ENCODE measurements around the gene HSDL2.

Gene HSDL2

DNA sequence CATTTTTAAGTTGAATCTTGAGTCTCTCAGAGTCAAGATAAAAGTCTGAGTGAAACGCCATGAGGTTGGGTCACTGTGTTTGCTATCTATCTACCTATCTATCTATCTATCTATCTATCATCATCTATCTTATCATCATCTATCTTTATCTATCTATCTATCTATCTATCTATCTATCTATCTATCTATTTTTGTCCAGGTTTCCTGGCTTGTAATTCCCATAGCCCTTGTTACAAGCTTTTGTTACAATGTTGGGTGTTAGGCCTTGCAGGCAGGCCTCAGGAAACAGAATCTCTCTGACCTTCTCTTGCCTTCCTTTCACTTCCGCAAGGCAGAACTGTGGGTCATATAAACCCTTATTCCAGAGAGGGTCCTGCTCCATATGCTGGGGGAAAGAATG is 94.1 kb downstream of the HSDL2 start:
- Histone ChIP-seq H3K4me3 (ENCODE audit: low read depth in 1 of 2, low read length in 1 of 2) (no peak overlapping the region), H3K36me3 (peaks cover 44% of the 10 kb centered on the region), H3K27me3 (no peaks in the 10 kb centered on the region), H3K27ac (no peak overlapping the region), H3K4me1 (ENCODE audit: control insufficient read depth in 1 of 2, insufficient read depth in 1 of 2, low read depth in 1 of 2, low read length in 1 of 2) (no peaks in the 10 kb centered on the region), H3K9me3 (no peaks in the 10 kb centered on the region)
- TF ChIP-seq CTCF (IDR thresholded peaks at IDR 0.05) = no peak

GRCh38 chr9:112475318-112475717 is 95.4 kb downstream of the HSDL2 start:
- Histone ChIP-seq H3K36me3 (peaks cover 40% of the 10 kb centered on the region), H3K4me3 (ENCODE audit: low read depth in 1 of 2, low read length in 1 of 2) (no peak overlapping the region), H3K27ac (no peak overlapping the region), H3K4me1 (ENCODE audit: control insufficient read depth in 1 of 2, insufficient read depth in 1 of 2, low read depth in 1 of 2, low read length in 1 of 2) (no peaks in the 10 kb centered on the region), H3K27me3 (no peaks in the 10 kb centered on the region), H3K9me3 (no peaks in the 10 kb centered on the region)
- no peak for TF ChIP-seq CTCF (IDR thresholded peaks at IDR 0.05)

GRCh38 chr9:112477330-112477729 is 97.4 kb downstream of the HSDL2 start:
- no peak overlapping the region for H3K27ac ChIP-seq
- no peaks in the 10 kb centered on the region for H3K4me1 ChIP-seq (ENCODE audit: control insufficient read depth in 1 of 2, insufficient read depth in 1 of 2, low read depth in 1 of 2, low read length in 1 of 2)
- H3K27me3 ChIP-seq = no peaks in the 10 kb centered on the region
- no peak overlapping the region for H3K4me3 ChIP-seq (ENCODE audit: low read depth in 1 of 2, low read length in 1 of 2)
- no peak for TF ChIP-seq CTCF (IDR thresholded peaks at IDR 0.05)
- H3K36me3 ChIP-seq = peaks cover 22% of the 10 kb centered on the region
- no peaks in the 10 kb centered on the region for H3K9me3 ChIP-seq

DNA sequence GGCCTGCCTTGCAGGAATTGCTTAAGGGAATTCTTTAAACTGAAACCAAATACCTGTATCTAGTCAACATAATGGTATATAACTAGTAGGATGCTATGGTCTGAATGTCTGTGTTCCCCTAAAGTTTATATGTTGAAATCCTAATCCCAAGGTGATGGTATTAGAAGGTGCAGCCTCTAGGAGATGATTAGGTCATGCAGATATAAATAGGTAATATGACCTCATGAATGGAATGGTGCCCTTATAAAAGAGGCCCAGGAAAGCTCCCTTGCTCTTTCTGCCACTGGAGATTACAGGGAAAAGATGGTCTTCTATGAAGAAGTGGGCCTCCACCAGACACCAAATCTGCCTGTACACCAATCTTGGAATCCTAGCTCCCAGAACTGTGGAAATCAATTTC is 99.3 kb downstream of the HSDL2 start:
- Histone ChIP-seq H3K4me1 (ENCODE audit: control insufficient read depth in 1 of 2, insufficient read depth in 1 of 2, low read depth in 1 of 2, low read length in 1 of 2) (no peaks in the 10 kb centered on the region), H3K27me3 (no peaks in the 10 kb centered on the region), H3K36me3 (peaks cover 16% of the 10 kb centered on the region), H3K4me3 (ENCODE audit: low read depth in 1 of 2, low read length in 1 of 2) (no peak overlapping the region), H3K9me3 (no peaks in the 10 kb centered on the region), H3K27ac (no peak overlapping the region)
- TF ChIP-seq CTCF (IDR thresholded peaks at IDR 0.05) = no peak

DNA sequence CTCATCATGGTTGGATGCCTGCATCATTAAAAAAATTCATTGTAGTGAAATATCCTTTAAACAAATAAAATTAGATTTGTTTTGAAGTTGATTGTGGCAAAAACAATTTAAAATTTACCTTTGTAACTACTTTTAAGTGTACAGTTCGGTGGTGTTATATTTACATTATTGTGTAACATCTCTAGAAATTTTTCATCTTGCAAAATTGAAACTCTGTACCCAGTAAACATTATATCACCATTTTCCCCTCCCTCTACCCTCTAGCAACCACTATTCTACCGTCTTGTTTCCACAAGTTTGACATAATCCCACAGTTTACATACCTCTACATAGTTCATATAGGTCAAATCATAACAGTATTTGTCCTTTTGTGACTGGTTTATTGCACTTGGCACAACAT is 104.7 kb downstream of the HSDL2 start:
- no peak for TF ChIP-seq CTCF (IDR thresholded peaks at IDR 0.05)
- Histone ChIP-seq H3K9me3 (no peaks in the 10 kb centered on the region), H3K4me1 (ENCODE audit: control insufficient read depth in 1 of 2, insufficient read depth in 1 of 2, low read depth in 1 of 2, low read length in 1 of 2) (peaks cover 16 to 18% of the 10 kb centered on the region in 2 experiments), H3K4me3 (ENCODE audit: low read depth in 1 of 2, low read length in 1 of 2) (no peak overlapping the region), H3K27me3 (no peaks in the 10 kb centered on the region), H3K36me3 (no peaks in the 10 kb centered on the region), H3K27ac (no peak overlapping the region)

GRCh38 chr9:112485574-112485973 is 105.7 kb downstream of the HSDL2 start:
- Histone ChIP-seq H3K4me3 (ENCODE audit: low read depth in 1 of 2, low read length in 1 of 2) (peak overlapping the region in 1 of 2 experiments; percentile 75), H3K27ac (peak overlapping the region; percentile 66)

More at GRCh38 chr9:112485574-112485973, 105.7 kb downstream of the HSDL2 start:
- peaks cover 16 to 18% of the 10 kb centered on the region in 2 experiments for H3K4me1 ChIP-seq (ENCODE audit: control insufficient read depth in 1 of 2, insufficient read depth in 1 of 2, low read depth in 1 of 2, low read length in 1 of 2)
- H3K27me3 ChIP-seq = no peaks in the 10 kb centered on the region
- H3K9me3 ChIP-seq = no peaks in the 10 kb centered on the region
- TF ChIP-seq CTCF (IDR thresholded peaks at IDR 0.05) = no peak
- H3K36me3 ChIP-seq = no peaks in the 10 kb centered on the region

Measured in neutrophil (primary cell).